Stimulated activated CD4-positive, alpha-beta T cell treated with anti-CD3 and anti-CD28 coated beads, Interleukin-1b, Interleukin-23, amount 100 ng/mL, for 4 hours (primary cell): ENCODE measurements around the gene KCTD2.
"Not testable (repeated sequence)": the region's sequence is repeated elsewhere in the genome, so short reads cannot be mapped to it uniquely, and the experiment has no call there.

ENCODE experiments used
- DNase-seq, 2 donors: peaks; one replicate each; pipeline ENCODE4 v3.0.0-alpha.2; 2020; ENCODE audit warnings: low read depth in 2 of 2

The KCTD2 gene

GRCh38 chr17:75046407-75047289 lies at the start of gene KCTD2, which contains the start of gene ATP5PD:
Gene KCTD2 (plus strand): TSS chr17:75047225. CDS start chr17:75047251, 26 bp downstream.
Gene ATP5PD (minus strand): TSS chr17:75046969. CDS start chr17:75042650, 4,319 bp downstream.
- peak; percentile 88 to 94 for DNase-seq

GRCh38 chr17:74998783-74999182 lies 48.2 kb upstream of the KCTD2 start:
- DNase-seq = no peak

GRCh38 chr17:74999523-74999922 lies 47.5 kb upstream of the KCTD2 start:
- no peak for DNase-seq

GRCh38 chr17:75001915-75002843 lies 44.8 kb upstream of the KCTD2 start:
- DNase-seq = no peak

GRCh38 chr17:75003070-75003956 lies 43.7 kb upstream of the KCTD2 start:
- no peak for DNase-seq

GRCh38 chr17:75003957-75004355 lies 43.1 kb upstream of the KCTD2 start:
- DNase-seq = no peak

GRCh38 chr17:75004371-75004770 lies 42.7 kb upstream of the KCTD2 start:
- no peak for DNase-seq

- DNase-seq = no peak
Observed at GRCh38 chr17:75005291-75005690, 41.7 kb upstream of the KCTD2 start.

- not testable (repeated sequence) for DNase-seq
Observed at GRCh38 chr17:75006084-75006483, 40.9 kb upstream of the KCTD2 start.

GRCh38 chr17:75006653-75007052 lies 40.4 kb upstream of the KCTD2 start:
- DNase-seq = no peak

GRCh38 chr17:75008373-75008772 lies 38.7 kb upstream of the KCTD2 start:
- no peak for DNase-seq

GRCh38 chr17:75009139-75009724 lies 37.8 kb upstream of the KCTD2 start:
- no peak for DNase-seq

GRCh38 chr17:75010683-75011400 lies 36.2 kb upstream of the KCTD2 start:
- no peak for DNase-seq

GRCh38 chr17:75011401-75012095 lies 35.5 kb upstream of the KCTD2 start:
- no peak for DNase-seq

- no peak for DNase-seq
Observed at GRCh38 chr17:75012096-75012345, 35.0 kb upstream of the KCTD2 start.

GRCh38 chr17:75012346-75013091 lies 34.5 kb upstream of the KCTD2 start, which contains the start of gene MRPL58:
Gene MRPL58 (plus strand): TSS chr17:75012670. CDS start chr17:75012687, 17 bp downstream.
- peak; percentile 70 for DNase-seq

GRCh38 chr17:75013092-75013559 lies 33.9 kb upstream of the KCTD2 start:
- DNase-seq = no peak

- DNase-seq = no peak
Observed at GRCh38 chr17:75019146-75019545, 27.9 kb upstream of the KCTD2 start.

- no peak for DNase-seq
Observed at GRCh38 chr17:75019710-75020109, 27.3 kb upstream of the KCTD2 start.
